Midbrain (tissue), 1 donor: Measurements from ENCODE around the gene AGPAT3.
"Not testable (repeated sequence)": the region's sequence is repeated elsewhere in the genome, so short reads cannot be mapped to it uniquely, and the experiment has no call there.

Experiments used
- DNase-seq: peaks from one replicate; lab custom pipeline; 2025; lab: John Stamatoyannopoulos, UW

AGPAT3 gene

DNA sequence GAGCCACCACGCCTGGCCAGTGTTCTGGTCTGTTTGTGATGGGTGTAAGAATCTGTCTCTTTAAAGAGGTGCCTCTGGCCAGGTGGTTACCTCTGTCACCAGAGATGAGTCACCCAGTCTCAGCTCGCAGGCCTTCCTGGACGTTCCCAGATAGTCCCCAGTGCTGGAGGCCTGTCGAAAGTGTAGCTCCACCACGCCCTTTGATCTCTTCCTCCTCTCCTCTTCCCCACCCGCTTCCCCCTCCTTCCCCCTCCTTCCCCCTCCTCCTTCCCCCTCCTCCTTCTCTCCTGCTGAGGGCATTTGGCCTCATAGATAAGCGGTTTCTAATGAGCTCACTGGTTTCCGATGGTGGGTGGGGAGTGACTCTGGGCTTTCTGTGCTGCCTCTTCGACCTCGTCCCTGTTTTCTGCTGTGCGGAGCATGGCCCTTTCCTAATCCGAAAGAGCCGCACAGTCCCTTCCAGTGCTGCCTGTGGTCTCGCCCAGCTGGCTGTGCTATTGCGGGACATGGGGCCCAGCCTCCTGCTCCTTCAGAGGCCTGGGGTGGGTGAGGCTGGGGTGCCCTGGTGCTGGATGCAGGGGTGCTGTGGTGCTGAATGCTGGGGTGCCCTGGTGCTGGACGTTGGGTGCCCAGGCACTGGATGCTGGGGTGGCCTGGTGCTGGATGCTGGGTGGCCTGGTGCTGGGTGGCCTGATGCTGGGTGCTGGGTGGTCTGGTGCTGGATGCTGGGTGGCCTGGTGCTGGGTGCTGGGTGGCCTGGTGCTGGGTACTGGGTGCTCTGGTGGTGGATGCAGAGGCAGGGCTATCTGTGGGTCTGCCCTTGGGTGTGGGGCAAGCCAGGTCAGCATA is 19.2 kb downstream of the AGPAT3 start:
- DNase-seq: no peak

- DNase-seq: no peak
Measured at GRCh38 chr21:43884861-43885417, 19.9 kb downstream of the AGPAT3 start.

- DNase-seq: no peak
Measured at GRCh38 chr21:43885721-43886120, 20.7 kb downstream of the AGPAT3 start.

GRCh38 chr21:43886565-43886964 is 21.5 kb downstream of the AGPAT3 start:
- DNase-seq: no peak

DNA sequence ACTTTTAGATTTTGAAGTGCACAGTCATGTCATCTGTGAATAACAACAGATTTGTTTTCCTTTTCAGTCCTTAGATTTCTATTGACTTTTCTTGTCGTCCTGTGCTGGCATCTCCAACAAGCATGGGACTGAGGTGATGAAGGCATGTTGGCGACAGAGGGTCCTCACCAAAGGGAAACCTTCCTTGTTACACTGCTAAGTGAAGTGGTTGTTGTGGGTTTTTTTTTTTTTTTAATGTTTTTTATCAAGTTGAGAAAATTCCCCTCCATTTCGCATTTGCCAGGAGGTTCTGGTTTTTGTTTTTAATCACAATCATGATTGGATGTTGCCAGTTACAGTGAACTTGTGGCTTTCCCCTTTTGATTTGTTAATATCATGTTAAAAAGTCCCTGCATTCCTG is 24.0 kb downstream of the AGPAT3 start:
- DNase-seq: no peak

- no peak for DNase-seq
Measured at GRCh38 chr21:43890042-43890441, 25.0 kb downstream of the AGPAT3 start.

DNA sequence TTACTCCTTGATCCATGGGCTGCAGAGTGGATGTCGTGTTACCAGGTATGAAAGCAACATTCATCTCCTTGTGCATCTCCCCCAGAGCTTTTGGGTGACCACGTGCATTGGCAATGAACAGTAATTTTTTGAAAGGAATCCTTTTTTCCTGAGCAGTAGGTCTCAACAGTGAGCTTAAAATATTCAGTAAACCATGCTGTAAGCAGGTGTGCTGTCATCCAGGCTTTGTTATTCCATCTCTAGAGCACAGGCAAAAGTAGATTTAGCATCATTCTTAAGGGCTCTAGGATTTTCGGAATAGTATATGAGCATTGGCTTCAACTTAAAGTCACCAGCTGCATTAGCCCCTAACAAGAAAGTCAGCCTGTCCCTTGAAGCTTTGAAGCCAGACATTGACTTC is 27.3 kb downstream of the AGPAT3 start:
- no peak for DNase-seq

DNA sequence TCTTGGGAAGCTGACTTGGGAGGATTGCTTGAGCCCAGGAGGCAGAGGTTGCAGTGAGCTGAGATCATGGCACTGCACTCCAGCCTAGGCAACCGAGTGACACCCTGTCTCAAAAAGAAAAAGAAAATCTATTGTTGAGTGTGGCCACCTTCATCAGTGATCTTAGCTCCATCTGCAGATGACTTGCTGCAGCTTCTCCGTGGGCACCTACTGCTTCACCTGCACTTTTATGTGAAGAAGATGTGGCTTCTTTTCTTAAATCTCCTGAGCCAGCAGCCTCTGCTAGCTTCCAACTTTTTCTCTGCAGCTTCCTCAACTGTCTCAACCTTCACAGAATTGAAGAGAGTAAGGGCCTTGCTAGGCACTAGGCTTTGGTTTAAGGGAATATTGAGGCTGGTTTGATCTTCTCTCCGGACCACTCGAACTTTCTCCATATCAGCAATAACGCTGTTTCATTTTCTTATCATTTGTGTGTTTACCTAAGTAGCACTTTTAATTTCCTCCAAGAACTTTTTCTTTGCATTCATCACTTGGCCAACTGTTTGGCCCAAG is 28.0 kb downstream of the AGPAT3 start:
- DNase-seq: no peak

- no peak for DNase-seq
Measured at GRCh38 chr21:43893536-43894205, 28.6 kb downstream of the AGPAT3 start.

DNA sequence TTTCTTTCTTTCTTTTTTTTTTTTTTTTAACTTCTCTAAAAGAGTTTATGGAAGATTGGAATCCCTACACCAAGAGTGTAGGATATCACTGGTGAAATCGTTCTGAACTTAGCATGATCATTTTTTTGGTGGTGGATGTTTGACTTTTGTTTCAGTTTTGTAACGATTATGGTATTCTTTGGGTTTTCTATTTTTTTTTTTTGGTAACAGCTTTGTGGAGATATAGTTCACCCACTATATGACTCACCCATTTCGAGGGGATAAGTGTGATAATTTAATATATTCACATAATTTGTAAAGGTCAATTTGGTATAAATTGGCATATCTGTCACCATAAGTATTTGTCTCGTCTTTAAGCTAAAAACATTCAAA is 29.2 kb downstream of the AGPAT3 start:
- DNase-seq: no peak

- DNase-seq: no peak
Measured at GRCh38 chr21:43895196-43895595, 30.2 kb downstream of the AGPAT3 start.

DNA sequence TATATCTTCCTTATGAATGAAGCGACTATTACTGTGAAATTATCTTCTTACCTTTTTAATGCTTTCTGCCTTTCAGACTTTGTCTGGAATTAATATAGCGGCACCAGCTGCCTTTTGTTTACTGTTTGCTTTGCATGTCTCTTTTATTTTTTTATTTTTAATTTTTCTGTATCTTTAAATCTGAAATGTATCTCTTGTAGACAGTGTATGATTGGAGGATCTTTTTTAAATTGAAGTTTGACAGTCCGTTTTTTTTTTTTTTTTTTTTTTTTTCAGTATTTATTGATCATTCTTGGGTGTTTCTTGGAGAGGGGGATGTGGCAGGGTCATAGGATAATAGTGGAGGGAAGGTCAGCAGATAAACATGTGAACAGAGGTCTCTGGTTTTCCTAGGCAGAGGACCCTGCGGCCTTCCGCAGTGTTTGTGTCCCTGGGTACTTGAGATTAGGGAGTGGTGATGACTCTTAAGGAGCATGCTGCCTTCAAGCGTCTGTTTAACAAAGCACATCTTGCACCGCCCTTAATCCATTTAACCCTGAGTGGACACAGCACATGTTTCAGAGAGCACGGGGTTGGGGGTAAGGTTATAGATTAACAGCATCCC is 31.8 kb downstream of the AGPAT3 start:
- DNase-seq: not testable (repeated sequence)

DNA sequence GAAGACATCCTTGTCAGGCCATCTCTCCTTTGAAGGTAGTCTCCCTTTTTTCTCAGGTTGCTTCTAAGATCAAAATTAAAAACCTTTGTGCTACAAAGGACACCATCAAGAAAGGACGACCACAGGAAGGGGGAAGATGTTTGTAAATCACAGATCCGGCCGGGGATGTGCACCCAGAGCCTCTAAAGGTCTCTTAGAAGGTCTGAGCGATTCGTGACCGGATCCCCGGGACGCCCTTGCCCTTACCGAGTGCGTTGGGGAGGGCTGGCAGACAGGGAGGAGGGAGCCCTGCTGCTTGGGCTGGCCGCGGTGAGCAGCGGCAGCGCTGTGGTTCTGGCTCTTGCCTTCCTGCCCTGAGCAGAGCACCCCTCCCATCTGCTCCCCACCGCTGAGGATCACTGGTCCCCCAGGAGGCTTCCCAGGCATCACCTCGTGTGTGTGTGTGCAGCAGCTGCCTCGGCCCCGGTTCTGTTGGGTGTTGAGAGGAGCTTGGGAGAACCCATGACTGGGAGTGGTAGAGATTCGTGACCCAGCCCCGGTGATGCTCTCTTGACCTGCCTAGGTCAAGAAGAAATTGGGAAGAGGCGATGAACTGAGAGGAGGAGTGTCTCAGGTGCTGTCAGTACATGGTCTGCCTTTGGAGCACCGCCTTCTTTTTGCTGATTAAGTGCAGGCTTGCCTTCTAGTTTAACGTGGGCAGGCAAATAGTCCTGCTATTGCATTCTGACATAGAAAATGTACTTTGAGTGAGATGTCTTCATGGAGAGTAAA is 34.5 kb downstream of the AGPAT3 start:
- DNase-seq: no peak

DNA sequence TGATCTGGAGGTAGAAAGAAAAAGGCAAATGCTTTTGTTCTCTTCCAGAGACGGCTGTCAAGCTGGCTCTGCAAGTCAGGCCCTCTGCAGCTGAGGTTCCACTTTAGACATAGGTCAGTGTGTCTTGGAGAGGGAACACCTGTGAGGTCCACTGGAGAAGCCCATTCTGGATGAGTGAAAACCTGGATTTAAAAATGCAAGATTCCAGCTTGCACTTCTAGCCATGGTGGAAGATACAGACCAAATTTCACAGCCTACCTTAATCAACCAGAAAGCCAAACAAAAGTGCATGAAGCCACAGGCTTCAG is 35.0 kb downstream of the AGPAT3 start:
- no peak for DNase-seq

GRCh38 chr21:43900690-43901089 is 35.7 kb downstream of the AGPAT3 start:
- no peak for DNase-seq

- no peak for DNase-seq
Measured at GRCh38 chr21:43902441-43902840, 37.4 kb downstream of the AGPAT3 start.

DNA sequence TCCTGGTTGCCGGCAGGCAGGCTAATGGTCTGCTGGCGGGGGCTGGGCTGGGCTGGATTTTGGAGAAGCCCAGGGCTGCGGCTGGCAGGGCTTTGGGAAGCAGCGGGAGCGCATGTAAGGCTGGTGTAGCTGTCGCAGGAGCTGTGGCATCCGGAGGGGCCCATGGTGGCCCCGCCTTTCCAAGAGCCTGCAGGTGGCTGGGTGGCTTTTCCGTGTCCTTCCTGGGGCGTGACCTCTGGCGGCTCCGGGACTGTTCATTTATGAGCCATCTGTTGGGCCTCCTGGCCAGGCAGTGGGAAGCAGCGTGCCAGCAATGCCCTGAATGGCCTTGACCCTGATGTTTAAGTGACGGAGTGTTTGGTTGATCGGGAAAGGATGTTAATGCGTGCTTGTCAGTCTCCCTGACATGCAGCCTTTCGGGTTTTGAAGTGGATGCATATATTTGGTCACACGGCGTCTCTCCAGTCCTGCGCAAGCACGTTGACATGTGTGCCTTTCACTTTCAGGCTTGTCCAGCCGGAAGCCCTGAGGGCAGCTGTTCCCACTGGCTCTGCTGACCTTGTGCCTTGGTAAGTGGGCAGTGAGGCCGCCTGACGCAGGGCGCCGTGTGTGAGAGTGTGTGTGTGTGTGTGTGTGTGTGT is 38.5 kb downstream of the AGPAT3 start:
- DNase-seq: no peak

DNA sequence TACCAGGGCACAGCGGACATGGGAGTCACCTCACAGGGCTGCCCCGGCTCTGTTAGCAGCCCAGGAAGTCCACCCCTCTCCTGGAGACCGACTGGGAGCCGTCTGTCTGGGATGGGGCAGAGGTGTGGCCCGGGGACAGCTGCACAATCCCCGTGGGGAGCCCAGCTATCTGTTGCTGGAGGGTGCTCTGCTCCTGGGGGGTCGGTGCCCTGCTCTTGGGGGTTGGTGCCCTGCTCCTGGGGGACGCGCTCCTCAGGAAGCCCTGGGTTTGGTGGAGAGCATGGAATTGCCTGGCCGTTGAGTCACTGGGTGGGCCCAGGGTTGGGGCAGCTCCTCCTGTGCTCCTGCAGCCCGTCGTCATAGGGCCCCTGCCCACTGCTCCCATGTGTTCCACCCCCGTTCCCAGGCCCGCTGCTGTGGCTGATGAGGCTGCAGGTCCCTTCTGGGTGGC is 39.3 kb downstream of the AGPAT3 start:
- no peak for DNase-seq

GRCh38 chr21:43905726-43906455 is 40.9 kb downstream of the AGPAT3 start:
- DNase-seq: no peak

DNA sequence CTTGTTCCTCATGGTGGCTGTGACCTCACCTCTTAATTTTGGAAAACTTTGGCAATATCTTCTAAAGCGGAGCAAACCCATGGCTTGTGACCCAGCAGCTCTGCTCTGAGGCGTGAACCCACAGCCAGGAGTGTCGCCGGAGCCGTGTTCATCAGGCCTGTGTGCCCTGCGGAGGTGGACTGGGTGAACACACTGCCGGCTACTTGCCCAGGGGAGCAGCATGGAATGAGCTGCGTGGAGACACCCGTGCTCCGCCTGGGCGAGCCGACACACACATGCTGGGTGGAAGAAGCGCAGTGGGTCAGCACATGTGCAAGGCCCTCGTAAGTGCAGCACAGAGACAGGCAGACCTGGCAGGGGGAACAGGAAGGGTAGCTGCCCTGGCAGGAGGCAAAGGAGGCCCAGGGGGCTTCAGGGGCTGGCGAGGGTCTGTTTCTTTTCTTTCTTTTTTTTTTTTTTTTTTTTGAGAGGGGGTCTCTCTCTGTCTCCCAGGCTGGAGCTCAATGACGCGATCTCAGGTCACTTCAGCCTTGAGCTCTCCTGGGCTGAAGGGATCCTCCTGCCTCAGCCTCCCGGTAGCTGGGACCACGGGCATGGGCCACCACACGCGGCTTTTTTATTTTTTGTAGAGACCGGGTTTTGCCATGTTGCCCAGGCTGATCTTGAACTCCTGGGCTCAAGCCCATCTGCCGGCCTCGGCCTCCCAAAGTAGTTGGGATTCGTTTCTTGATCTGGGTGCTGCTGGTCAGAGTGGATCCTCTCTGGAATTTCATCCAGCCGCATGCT is 41.8 kb downstream of the AGPAT3 start:
- DNase-seq: no peak
